MCF 10A (cell line): ENCODE measurements around the gene ALDH1L2. TPM values are rescaled to one million over a fixed set of nuclear protein-coding genes. Genes with fewer than 3 reads are reported as not detected.
A peak's percentile ranks its signal among the peaks of the same experiment; 100 is the strongest.
"Not testable (repeated sequence)": the region's sequence is repeated elsewhere in the genome, so short reads cannot be mapped to it uniquely, and the experiment has no call there.

Source experiments
- BruUV-seq: library from RNA; stranded (reverse); fragments of 400-500 nt; replicated peaks from 2 replicates; lab custom pipeline; 2021; lab: Mats Ljungman, UMichigan
- CTCF ChIA-PET: fragments of 300-600 bp; sonication (Branson Sonifier 250); formaldehyde crosslinking; extraction: SDS; loops from one replicate; lab custom pipeline; 2021; ENCODE audit warnings: antibody characterized with exemption, inconsistent platforms; lab: Yijun Ruan, JAX
- POLR2A ChIA-PET: fragments of 300-600, 350-650 bp; sonication (Branson Sonifier 250); formaldehyde crosslinking; extraction: SDS; loops from one replicate; lab custom pipeline; 2020; ENCODE audit warnings: antibody characterized with exemption, inconsistent platforms; lab: Yijun Ruan, JAX
- DNase-seq: peaks from one replicate; pipeline ENCODE4 v3.0.0-alpha.2; 2018; ENCODE audit not compliant: unreplicated experiment
- H3K27ac Mint-ChIP-seq: one replicate; pipeline ENCODE4 v1.8.0; 2022; ENCODE audit warnings: mild to moderate bottlenecking, low read depth, mixed read lengths; ENCODE audit not compliant: unreplicated experiment
- H3K27me3 Mint-ChIP-seq: one replicate; pipeline ENCODE4 v1.8.0; 2022; ENCODE audit warnings: mixed read lengths; ENCODE audit not compliant: insufficient read depth, unreplicated experiment
- H3K36me3 Mint-ChIP-seq: one replicate; pipeline ENCODE4 v1.8.0; 2022; ENCODE audit warnings: mild to moderate bottlenecking, moderate library complexity, mixed read lengths; ENCODE audit not compliant: insufficient read depth, unreplicated experiment
- H3K4me1 Mint-ChIP-seq: one replicate; pipeline ENCODE4 v1.8.0; 2022; ENCODE audit warnings: mixed read lengths; ENCODE audit not compliant: insufficient read depth, unreplicated experiment
- H3K4me3 Mint-ChIP-seq: one replicate; pipeline ENCODE4 v1.8.0; 2022; ENCODE audit warnings: mild to moderate bottlenecking, moderate library complexity, mixed read lengths; ENCODE audit not compliant: unreplicated experiment
- H3K9me3 Mint-ChIP-seq: one replicate; pipeline ENCODE4 v1.8.0; 2022; ENCODE audit warnings: mixed read lengths; ENCODE audit not compliant: unreplicated experiment
- CTCF ChIP-seq: fragments of 200-600 bp; IDR thresholded peaks from one replicate; pipeline ENCODE4 v1.8.0; 2022; ENCODE audit warnings: antibody characterized with exemption, mild to moderate bottlenecking; ENCODE audit not compliant: unreplicated experiment
- intact Hi-C: fragments of 100-400 bp; cut with micrococcal nuclease; formaldehyde crosslinking; loops from 2 replicates; pipeline ENCODE4 v1.14.1; 2022
- total RNA-seq: library from RNA; stranded (reverse); gene quantifications from 2 replicates; pipeline ENCODE4 v1.2.3, GENCODE V29; 2022

ALDH1L2 gene
- total RNA-seq, 1 experiment from 2014 or later, result 165 TPM

GRCh38 chr12:105099356-105099755 is 15.1 kb upstream of the ALDH1L2 start:
- intact Hi-C loops, result no loop called here
- no peak for DNase-seq
- no TSS peak for BruUV-seq
- ChIA-PET CTCF (interaction anchor here (1.1 to 1.2 kb wide), 2 partner anchors 7 to 8 kb away, joined by 4 to 5 read pairs; no protein-coding TSS in a partner anchor), POLR2A (interaction anchor here (0.7 to 2.0 kb wide), 3 partner anchors 12 to 21 kb away, joined by 3 to 5 read pairs (median 5); no protein-coding TSS in a partner anchor)
- no peak overlapping the region for H3K4me3 Mint-ChIP-seq
- H3K36me3 Mint-ChIP-seq, result no peaks in the 10 kb centered on the region
- TF ChIP-seq CTCF, result no peak
- H3K27me3 Mint-ChIP-seq, result no peaks in the 10 kb centered on the region
- peaks cover 19% of the 10 kb centered on the region for H3K9me3 Mint-ChIP-seq
- H3K4me1 Mint-ChIP-seq, result peaks cover 12% of the 10 kb centered on the region
- H3K27ac Mint-ChIP-seq, result no peak overlapping the region

- DNase-seq, H3K4me3 Mint-ChIP-seq, BruUV-seq, H3K4me1 Mint-ChIP-seq, H3K27ac Mint-ChIP-seq, H3K36me3 Mint-ChIP-seq, H3K27me3 Mint-ChIP-seq, POLR2A ChIA-PET, CTCF ChIA-PET, intact Hi-C loops: not testable (repeated sequence)
- H3K9me3 Mint-ChIP-seq, result peaks cover 19% of the 10 kb centered on the region
These were observed 11.1 kb upstream of the ALDH1L2 start for GRCh38 chr12:105095338-105095737.

GRCh38 chr12:105092336-105092735 is 8.1 kb upstream of the ALDH1L2 start:
- Mint-ChIP-seq H3K4me3 (peak overlapping the region; percentile 58), H3K4me1 (no peaks in the 10 kb centered on the region), H3K36me3 (no peaks in the 10 kb centered on the region), H3K9me3 (peaks cover 12% of the 10 kb centered on the region), H3K27ac (peak overlapping the region; percentile 6), H3K27me3 (no peaks in the 10 kb centered on the region)
- peak; percentile 84 for DNase-seq
- intact Hi-C loops, result no loop called here
- ChIA-PET CTCF (interaction anchor here (0.7 to 2.5 kb wide), 5 partner anchors 8 to 1208 kb away, joined by 3 to 5 read pairs (median 4); no protein-coding TSS in a partner anchor), POLR2A (interaction anchor here (0.6 to 3.2 kb wide), 7 partner anchors 8 to 712 kb away, joined by 3 to 47 read pairs (median 6); partner anchors contain the start of genes ALDH1L2 and WASHC4)
- no TSS peak for BruUV-seq
- TF ChIP-seq CTCF, result no peak

GRCh38 chr12:105091476-105092206 is 7.4 kb upstream of the ALDH1L2 start:
- Mint-ChIP-seq H3K36me3 (no peaks in the 10 kb centered on the region), H3K4me3 (peak overlapping the region; percentile 58), H3K4me1 (no peaks in the 10 kb centered on the region), H3K27me3 (no peaks in the 10 kb centered on the region), H3K27ac (no peak overlapping the region), H3K9me3 (peaks cover 11% of the 10 kb centered on the region)
- intact Hi-C loops, result no loop called here
- no peak for TF ChIP-seq CTCF
- POLR2A ChIA-PET, result interaction anchor here (0.6 to 3.2 kb wide), 8 partner anchors 9 to 712 kb away, joined by 3 to 47 read pairs (median 4); partner anchors contain the start of genes ALDH1L2 and WASHC4
- DNase-seq, result no peak
- BruUV-seq, result no TSS peak
- CTCF ChIA-PET, result interaction anchor here (0.6 to 2.5 kb wide), 6 partner anchors 8 to 1208 kb away, joined by 3 to 5 read pairs (median 4); no protein-coding TSS in a partner anchor
